Loucy (cell line): ENCODE results near the gene CTNNB1.

Source experiments
- EZH2phosphoT487 ChIP-seq: fragments of 200-600 bp; IDR thresholded peaks from 2 replicates; pipeline ENCODE4 v1.6.1; 2018; ENCODE audit warnings: antibody characterized with exemption, mild to moderate bottlenecking, moderate library complexity, borderline replicate concordance
- TF ChIP-seq, protein P1 (sequence below): fragments of 200-600 bp; sonication (generic); conservative IDR thresholded peaks from 2 replicates; pipeline ENCODE4 v1.5.1; 2014; ENCODE audit warnings: mild to moderate bottlenecking, antibody characterized with exemption, low read length

DNA sequence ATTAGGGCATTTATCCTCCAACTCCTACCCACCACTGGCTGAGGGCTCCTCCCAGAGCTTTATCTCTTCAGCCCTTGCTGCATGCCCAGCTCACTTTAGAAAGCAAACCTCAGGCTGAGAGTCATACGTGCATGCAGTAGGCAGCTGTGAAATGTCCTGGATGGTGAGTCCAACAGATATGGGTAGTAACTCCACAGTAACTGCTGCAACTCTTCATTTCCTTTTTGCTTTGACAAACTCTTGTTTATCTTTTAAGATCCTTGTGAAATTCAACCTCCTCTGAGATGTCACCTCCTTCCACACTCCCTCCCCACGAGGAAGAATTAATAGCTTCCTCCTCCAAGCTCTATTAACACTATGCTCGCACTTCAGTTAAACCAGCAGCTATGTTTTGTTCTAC, 35.9 kb upstream of the CTNNB1 start:
- TF ChIP-seq, protein P1, sequence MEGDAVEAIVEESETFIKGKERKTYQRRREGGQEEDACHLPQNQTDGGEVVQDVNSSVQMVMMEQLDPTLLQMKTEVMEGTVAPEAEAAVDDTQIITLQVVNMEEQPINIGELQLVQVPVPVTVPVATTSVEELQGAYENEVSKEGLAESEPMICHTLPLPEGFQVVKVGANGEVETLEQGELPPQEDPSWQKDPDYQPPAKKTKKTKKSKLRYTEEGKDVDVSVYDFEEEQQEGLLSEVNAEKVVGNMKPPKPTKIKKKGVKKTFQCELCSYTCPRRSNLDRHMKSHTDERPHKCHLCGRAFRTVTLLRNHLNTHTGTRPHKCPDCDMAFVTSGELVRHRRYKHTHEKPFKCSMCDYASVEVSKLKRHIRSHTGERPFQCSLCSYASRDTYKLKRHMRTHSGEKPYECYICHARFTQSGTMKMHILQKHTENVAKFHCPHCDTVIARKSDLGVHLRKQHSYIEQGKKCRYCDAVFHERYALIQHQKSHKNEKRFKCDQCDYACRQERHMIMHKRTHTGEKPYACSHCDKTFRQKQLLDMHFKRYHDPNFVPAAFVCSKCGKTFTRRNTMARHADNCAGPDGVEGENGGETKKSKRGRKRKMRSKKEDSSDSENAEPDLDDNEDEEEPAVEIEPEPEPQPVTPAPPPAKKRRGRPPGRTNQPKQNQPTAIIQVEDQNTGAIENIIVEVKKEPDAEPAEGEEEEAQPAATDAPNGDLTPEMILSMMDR, result no peak
- no peak for TF ChIP-seq EZH2phosphoT487
